PC-3 (cell line): Measurements from ENCODE around the gene ADORA2B. TPM values are rescaled to one million over a fixed set of nuclear protein-coding genes. Genes with fewer than 3 reads are reported as not detected.

Experiments used
- ATAC-seq: fragments of 200-7000 bp; cut with Tn5 transposase; 2 replicates; pipeline ENCODE4 v1.9.1; 2020; ENCODE audit warnings: mild to moderate bottlenecking, moderate library complexity
- BruUV-seq: library from RNA; stranded (reverse); fragments of 400-500 nt; replicated peaks from 2 replicates; lab custom pipeline; 2021; lab: Mats Ljungman, UMichigan
- CTCF ChIA-PET: fragments of 300-600 bp; sonication (Branson Sonifier 250); formaldehyde crosslinking; loops from one replicate; lab custom pipeline; 2022; ENCODE audit warnings: antibody characterized with exemption; lab: Charles Lee
- POLR2A ChIA-PET: fragments of 300-600 bp; sonication (Branson Sonifier 250); formaldehyde crosslinking; loops from one replicate; lab custom pipeline; 2022; ENCODE audit warnings: antibody characterized with exemption; ENCODE audit not compliant: unreplicated experiment; lab: Charles Lee
- DNase-seq: peaks from one replicate; pipeline ENCODE4 v3.0.0-alpha.2; 2015
- H2AFZ ChIP-seq: fragments of 300-600 bp; sonication (generic); 2 replicates; pipeline ENCODE4 v1.6.0; 2016; ENCODE audit warnings: antibody characterized with exemption, low read length
- H3F3A ChIP-seq: fragments of 300-600 bp; sonication (generic); one replicate; pipeline ENCODE4 v1.6.0; 2017; ENCODE audit warnings: antibody characterized with exemption, low read length, control low read depth, mild to moderate bottlenecking; ENCODE audit not compliant: unreplicated experiment
- H3K27ac ChIP-seq: fragments of 300-600 bp; sonication (generic); 2 replicates; pipeline ENCODE4 v1.5.1; 2016; ENCODE audit warnings: mild to moderate bottlenecking, low read length
- H3K27me3 ChIP-seq: fragments of 300-600 bp; sonication (generic); 2 replicates; pipeline ENCODE4 v1.6.1; 2016; ENCODE audit warnings: low read length, mixed read lengths
- H3K36me3 ChIP-seq: fragments of 300-600 bp; sonication (generic); 2 replicates; pipeline ENCODE4 v1.6.1; 2016; ENCODE audit warnings: low read depth, mixed run types, low read length, mixed read lengths
- H3K4me1 ChIP-seq: fragments of 300-600 bp; sonication (generic); 2 replicates; pipeline ENCODE4 v1.5.1; 2016; ENCODE audit warnings: low read length; ENCODE audit not compliant: insufficient read depth
- H3K4me2 ChIP-seq: fragments of 300-600 bp; sonication (generic); 2 replicates; pipeline ENCODE4 v1.6.0; 2016; ENCODE audit warnings: low read length
- H3K4me3 ChIP-seq: fragments of 300-600 bp; sonication (generic); 2 replicates; pipeline ENCODE4 v1.5.1; 2016; ENCODE audit warnings: mild to moderate bottlenecking, low read length, mixed read lengths
- H3K79me2 ChIP-seq: fragments of 300-600 bp; sonication (generic); 2 replicates; pipeline ENCODE4 v1.6.1; 2017; ENCODE audit warnings: low read length, mixed read lengths
- H3K9ac ChIP-seq: fragments of 300-600 bp; sonication (generic); 2 replicates; pipeline ENCODE4 v1.6.0; 2016; ENCODE audit warnings: mild to moderate bottlenecking, low read length
- H3K9me2 ChIP-seq: fragments of 300-600 bp; sonication (generic); replicated peaks from 2 replicates; pipeline ENCODE4 v1.6.1; 2016; ENCODE audit warnings: mixed run types, low read length, mixed read lengths
- H3K9me3 ChIP-seq: fragments of 300-600 bp; sonication (generic); 2 replicates; pipeline ENCODE4 v1.6.1; 2016; ENCODE audit warnings: low read length, mixed read lengths
- H4K20me1 ChIP-seq: fragments of 300-600 bp; sonication (generic); 2 replicates; pipeline ENCODE4 v1.6.1; 2016; ENCODE audit warnings: low read length, mixed read lengths
- EZH2 ChIP-seq: fragments of 300-600 bp; sonication (generic); IDR thresholded peaks from one replicate; pipeline ENCODE4 v1.6.1; 2017; ENCODE audit warnings: antibody characterized with exemption, mild to moderate bottlenecking, low read length; ENCODE audit not compliant: unreplicated experiment
- EZH2phosphoT487 ChIP-seq: fragments of 300-600 bp; sonication (generic); IDR thresholded peaks from 2 replicates; pipeline ENCODE4 v1.6.1; 2018; ENCODE audit warnings: mild to moderate bottlenecking, antibody characterized with exemption, low read length, borderline replicate concordance
- intact Hi-C: fragments of 100-400 bp; cut with micrococcal nuclease; formaldehyde crosslinking; loops from 2 replicates; pipeline ENCODE4 v1.9.0; 2023
- total RNA-seq: library from RNA; depleted of rRNA; stranded (reverse); fragments of >200 nt; gene quantifications from 2 replicates; pipeline ENCODE4 v1.2.3, GENCODE V29; 2014
- TF ChIP-seq, protein P1 (sequence below): fragments of 300-600 bp; sonication (generic); conservative IDR thresholded peaks from 2 replicates; pipeline ENCODE4 v1.5.1; 2017; ENCODE audit warnings: antibody characterized with exemption, low read depth, mild to moderate bottlenecking, low read length

Gene ADORA2B
- total RNA-seq, 1 experiment from 2014 or later: 118 TPM

DNA sequence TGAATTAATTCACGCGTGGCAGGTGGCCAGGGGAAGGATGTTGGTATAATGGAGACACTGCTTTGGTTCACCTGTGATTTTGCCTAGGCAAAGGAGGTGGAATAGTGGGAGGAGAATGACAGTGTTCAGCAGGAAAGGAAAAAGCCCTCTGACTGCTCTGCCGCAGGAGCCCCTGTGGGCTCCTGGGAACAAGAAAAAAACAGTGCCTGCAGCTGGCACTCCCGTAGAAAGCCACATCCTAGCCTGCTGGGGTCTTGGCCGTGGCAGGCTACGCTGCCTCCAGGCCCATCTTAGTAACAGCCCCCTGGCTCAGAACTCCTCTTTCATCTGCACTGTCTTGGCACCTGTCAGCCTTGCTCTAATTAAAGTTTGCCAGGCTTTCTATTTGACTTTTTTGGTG lies 20.6 kb downstream of the ADORA2B start:
- Histone ChIP-seq H3K4me3 (peak overlapping the region; percentile 7; the same call in 1 of the 2 replicates), H3K79me2 (peaks cover 95% of the 10 kb centered on the region), H3K4me2 (peak overlapping the region; percentile 74), H3K9me2 (no peaks in the 10 kb centered on the region), H4K20me1 (no peaks in the 10 kb centered on the region), H2AFZ (no peak overlapping the region), H3K27me3 (no peaks in the 10 kb centered on the region), H3F3A (peaks cover 13% of the 10 kb centered on the region), H3K4me1 (peaks cover 58% of the 10 kb centered on the region), H3K9ac (peak overlapping the region; percentile 56), H3K9me3 (no peaks in the 10 kb centered on the region), H3K36me3 (peaks cover 17% of the 10 kb centered on the region; the same call in 1 of the 2 replicates), H3K27ac (peak overlapping the region; percentile 94)
- BruUV-seq: TSS peak; percentile 93
- CTCF ChIA-PET: interaction anchor here (1.1 kb wide), 1 partner anchor 115 kb away, joined by 3 read pairs; no protein-coding TSS in a partner anchor
- intact Hi-C loops: no loop called here
- no peak for TF ChIP-seq EZH2
- no peak for TF ChIP-seq EZH2phosphoT487
- TF ChIP-seq, protein P1, sequence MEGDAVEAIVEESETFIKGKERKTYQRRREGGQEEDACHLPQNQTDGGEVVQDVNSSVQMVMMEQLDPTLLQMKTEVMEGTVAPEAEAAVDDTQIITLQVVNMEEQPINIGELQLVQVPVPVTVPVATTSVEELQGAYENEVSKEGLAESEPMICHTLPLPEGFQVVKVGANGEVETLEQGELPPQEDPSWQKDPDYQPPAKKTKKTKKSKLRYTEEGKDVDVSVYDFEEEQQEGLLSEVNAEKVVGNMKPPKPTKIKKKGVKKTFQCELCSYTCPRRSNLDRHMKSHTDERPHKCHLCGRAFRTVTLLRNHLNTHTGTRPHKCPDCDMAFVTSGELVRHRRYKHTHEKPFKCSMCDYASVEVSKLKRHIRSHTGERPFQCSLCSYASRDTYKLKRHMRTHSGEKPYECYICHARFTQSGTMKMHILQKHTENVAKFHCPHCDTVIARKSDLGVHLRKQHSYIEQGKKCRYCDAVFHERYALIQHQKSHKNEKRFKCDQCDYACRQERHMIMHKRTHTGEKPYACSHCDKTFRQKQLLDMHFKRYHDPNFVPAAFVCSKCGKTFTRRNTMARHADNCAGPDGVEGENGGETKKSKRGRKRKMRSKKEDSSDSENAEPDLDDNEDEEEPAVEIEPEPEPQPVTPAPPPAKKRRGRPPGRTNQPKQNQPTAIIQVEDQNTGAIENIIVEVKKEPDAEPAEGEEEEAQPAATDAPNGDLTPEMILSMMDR: no peak
- ATAC-seq: no peak
- POLR2A ChIA-PET: interaction anchor here (1.0 kb wide), 1 partner anchor 20 kb away, joined by 5 read pairs; the partner anchor contains the start of gene ADORA2B
- no peak for DNase-seq

DNA sequence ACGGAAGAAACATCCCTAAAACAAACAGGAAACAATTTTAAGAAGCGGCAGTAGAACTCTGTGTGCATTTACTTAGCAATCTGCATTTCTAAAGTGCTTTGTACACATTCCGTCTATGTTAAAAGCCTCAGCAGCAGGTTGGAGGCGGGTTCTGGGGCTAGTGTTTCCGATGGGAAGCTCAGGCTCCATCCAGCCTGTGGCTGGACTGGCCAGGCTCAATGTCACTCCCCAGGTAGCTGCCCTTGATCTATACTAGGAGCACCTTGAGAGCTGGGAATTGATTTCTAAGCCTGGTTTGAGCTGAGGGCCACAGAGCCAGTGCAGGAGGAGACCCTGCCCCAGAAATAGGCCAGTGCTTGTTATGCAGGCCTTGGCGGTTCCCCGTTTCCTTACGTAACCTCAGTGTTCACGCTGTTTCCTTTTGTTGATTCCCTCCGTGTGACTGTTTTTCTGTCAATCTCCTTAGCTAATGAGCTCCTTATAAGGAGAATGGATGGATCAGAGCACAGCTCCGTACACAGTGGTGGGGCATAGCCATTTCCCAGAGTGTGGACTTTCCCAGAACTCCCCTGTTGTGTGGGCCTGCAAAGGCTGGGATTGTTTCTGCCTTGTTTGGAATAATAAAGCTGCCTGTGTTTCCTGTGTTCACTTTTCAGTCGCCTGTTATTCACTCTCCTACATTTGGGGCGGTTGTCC lies 21.4 kb downstream of the ADORA2B start:
- no peaks in the 10 kb centered on the region for H3K9me2 ChIP-seq
- H3K9me3 ChIP-seq: no peaks in the 10 kb centered on the region
- no peaks in the 10 kb centered on the region for H3K27me3 ChIP-seq
- H3K79me2 ChIP-seq: peaks cover 95% of the 10 kb centered on the region
- peak overlapping the region; percentile 7; the same call in 1 of the 2 replicates for H3K4me3 ChIP-seq
- H3K27ac ChIP-seq: peak overlapping the region; percentile 94
- H4K20me1 ChIP-seq: no peaks in the 10 kb centered on the region
- BruUV-seq: TSS peak; percentile 51
- ATAC-seq (peak; percentile 83), DNase-seq (peak; percentile 93)
- peak overlapping the region; percentile 74 for H3K4me2 ChIP-seq
- TF ChIP-seq, protein P1: no peak
- TF ChIP-seq EZH2phosphoT487 (no peak), EZH2 (no peak)
- peaks cover 13% of the 10 kb centered on the region for H3F3A ChIP-seq
- peak overlapping the region; percentile 56 for H3K9ac ChIP-seq
- ChIA-PET POLR2A (interaction anchor here (1.0 kb wide), 1 partner anchor 21 kb away, joined by 5 read pairs; the partner anchor contains the start of gene ADORA2B), CTCF (interaction anchor here (1.1 kb wide), 1 partner anchor 115 kb away, joined by 3 read pairs; no protein-coding TSS in a partner anchor)
- intact Hi-C loops: loop anchor here (1.0 kb wide), 2 partner anchors 19 to 25 kb away; no protein-coding TSS in a partner anchor
- H3K36me3 ChIP-seq: peaks cover 24% of the 10 kb centered on the region; the same call in 1 of the 2 replicates
- peaks cover 55% of the 10 kb centered on the region for H3K4me1 ChIP-seq
- H2AFZ ChIP-seq: no peak overlapping the region
